ENCODE results near the gene ATP5MC3. TPM values are rescaled to one million over a fixed set of nuclear protein-coding genes. Genes with fewer than 3 reads are reported as not detected.
A peak's percentile ranks its signal among the peaks of the same experiment; 100 is the strongest.
"Not testable (repeated sequence)": the region's sequence is repeated elsewhere in the genome, so short reads cannot be mapped to it uniquely, and the experiment has no call there.

ATP5MC3 gene
- total RNA-seq (ENCODE audit: low replicate concordance): 311 and 407 TPM in 2 replicates
- long read RNA-seq, full-length matches to known transcripts: 477 of 494 reads
- long read RNA-seq, partial matches to known transcripts: 4 of 494 reads
- long read RNA-seq, other reads (novel, unspliced or antisense): 13 of 494 reads

- Mint-ChIP-seq H3K27ac (peak within 1 kb of the TSS; percentile 84), H3K36me3 (peaks cover 21% of the 10 kb centered on the region), H3K27me3 (no peaks in the 10 kb centered on the region), H3K4me1 (ENCODE audit: unreplicated experiment) (peaks cover 14% of the 10 kb centered on the region), H3K4me3 (peak within 1 kb of the TSS; percentile 93), H3K9me3 (peaks cover 7% of the 10 kb centered on the region)
- peak; percentile 42 for TF ChIP-seq CTCF (conservative IDR thresholded peaks at IDR 0.05)
- peak; percentile 93 for DNase-seq (ENCODE audit: extremely low spot score, unreplicated experiment)
Observed at GRCh38 chr2:175181104-175181876, at the start of gene ATP5MC3. Gene ATP5MC3 (minus strand): TSS chr2:175181710. CDS start chr2:175181393, 317 bp downstream.

- DNase-seq (ENCODE audit: extremely low spot score, unreplicated experiment); H3K36me3 Mint-ChIP-seq; H3K27ac Mint-ChIP-seq; H3K4me1 Mint-ChIP-seq (ENCODE audit: unreplicated experiment); H3K9me3 Mint-ChIP-seq; H3K4me3 Mint-ChIP-seq: not testable (repeated sequence)
- H3K27me3 Mint-ChIP-seq: peaks cover 13% of the 10 kb centered on the region
Observed at GRCh38 chr2:175228601-175229000, 47.1 kb upstream of the ATP5MC3 start.

- H3K27ac Mint-ChIP-seq: no peak overlapping the region
- H3K4me1 Mint-ChIP-seq (ENCODE audit: unreplicated experiment): no peaks in the 10 kb centered on the region
- no peaks in the 10 kb centered on the region for H3K9me3 Mint-ChIP-seq
- peaks cover 13% of the 10 kb centered on the region for H3K27me3 Mint-ChIP-seq
- no peak for TF ChIP-seq CTCF (conservative IDR thresholded peaks at IDR 0.05)
- no peak for DNase-seq (ENCODE audit: extremely low spot score, unreplicated experiment)
- H3K4me3 Mint-ChIP-seq: no peak overlapping the region
- H3K36me3 Mint-ChIP-seq: no peaks in the 10 kb centered on the region
Observed at GRCh38 chr2:175228179-175228578, 46.7 kb upstream of the ATP5MC3 start.

- TF ChIP-seq CTCF (conservative IDR thresholded peaks at IDR 0.05): no peak
- Mint-ChIP-seq H3K27ac (no peak overlapping the region), H3K36me3 (no peaks in the 10 kb centered on the region), H3K27me3 (peaks cover 13% of the 10 kb centered on the region), H3K4me1 (ENCODE audit: unreplicated experiment) (no peaks in the 10 kb centered on the region), H3K9me3 (no peaks in the 10 kb centered on the region), H3K4me3 (no peak overlapping the region)
- DNase-seq (ENCODE audit: extremely low spot score, unreplicated experiment): no peak
Observed at GRCh38 chr2:175227393-175227792, 45.9 kb upstream of the ATP5MC3 start.

GRCh38 chr2:175220075-175220474, 38.6 kb upstream of the ATP5MC3 start:
- DNase-seq (ENCODE audit: extremely low spot score, unreplicated experiment): no peak
- no peaks in the 10 kb centered on the region for H3K9me3 Mint-ChIP-seq
- no peak overlapping the region for H3K4me3 Mint-ChIP-seq
- H3K27me3 Mint-ChIP-seq: peaks cover 13% of the 10 kb centered on the region
- no peaks in the 10 kb centered on the region for H3K4me1 Mint-ChIP-seq (ENCODE audit: unreplicated experiment)
- TF ChIP-seq CTCF (conservative IDR thresholded peaks at IDR 0.05): no peak
- no peak overlapping the region for H3K27ac Mint-ChIP-seq
- H3K36me3 Mint-ChIP-seq: no peaks in the 10 kb centered on the region

GRCh38 chr2:175218551-175218950, 37.0 kb upstream of the ATP5MC3 start:
- no peaks in the 10 kb centered on the region for H3K4me1 Mint-ChIP-seq (ENCODE audit: unreplicated experiment)
- DNase-seq (ENCODE audit: extremely low spot score, unreplicated experiment): no peak
- H3K4me3 Mint-ChIP-seq: no peak overlapping the region
- TF ChIP-seq CTCF (conservative IDR thresholded peaks at IDR 0.05): no peak
- no peaks in the 10 kb centered on the region for H3K9me3 Mint-ChIP-seq
- H3K27me3 Mint-ChIP-seq: peaks cover 6% of the 10 kb centered on the region
- H3K27ac Mint-ChIP-seq: no peak overlapping the region
- H3K36me3 Mint-ChIP-seq: no peaks in the 10 kb centered on the region
